Nephron (organoid): ENCODE results near the gene CST2.
A peak's percentile ranks its signal among the peaks of the same experiment; 100 is the strongest.
"Not testable (repeated sequence)": the region's sequence is repeated elsewhere in the genome, so short reads cannot be mapped to it uniquely, and the experiment has no call there.

Experiments
- H3K27ac Mint-ChIP-seq, 3 experiments: 2 replicates each; pipeline ENCODE4 v1.8.0; 2020; ENCODE audit warnings: mixed read lengths in 3 of 3, mild to moderate bottlenecking in 2 of 3, moderate library complexity in 1 of 3
- H3K27me3 Mint-ChIP-seq: 2 replicates; pipeline ENCODE4 v1.8.0; 2021; ENCODE audit warnings: low read depth, mild to moderate bottlenecking, moderate library complexity, mixed read lengths
- H3K36me3 Mint-ChIP-seq: 2 replicates; pipeline ENCODE4 v1.8.0; 2020; ENCODE audit warnings: low read depth, mixed read lengths
- H3K4me1 Mint-ChIP-seq: 2 replicates; pipeline ENCODE4 v1.8.0; 2020; ENCODE audit warnings: mixed read lengths
- H3K4me3 Mint-ChIP-seq, 3 experiments: 2 replicates each; pipeline ENCODE4 v1.8.0; 2020; ENCODE audit warnings: mild to moderate bottlenecking in 3 of 3, mixed read lengths in 3 of 3, moderate library complexity in 2 of 3
- H3K9me3 Mint-ChIP-seq: 2 replicates; pipeline ENCODE4 v1.8.0; 2020; ENCODE audit warnings: mixed read lengths
- CTCF ChIP-seq, 3 experiments: fragments of 200-600 bp; sonication (generic); IDR thresholded peaks; one replicate each; pipeline ENCODE4 v1.5.0; 2021; ENCODE audit warnings: antibody characterized with exemption in 3 of 3; ENCODE audit not compliant: unreplicated experiment in 3 of 3

CST2 gene

GRCh38 chr20:23869520-23869919 lies 43.0 kb upstream of the CST2 start:
- TF ChIP-seq CTCF (IDR thresholded peaks at IDR 0.05; ENCODE audit: unreplicated experiment in 3 of 3) = no peak
- Mint-ChIP-seq H3K36me3 (no peaks in the 10 kb centered on the region), H3K27ac (no peak overlapping the region), H3K9me3 (no peaks in the 10 kb centered on the region), H3K4me1 (no peaks in the 10 kb centered on the region), H3K27me3 (peaks cover 17% of the 10 kb centered on the region), H3K4me3 (no peak overlapping the region)

- Mint-ChIP-seq H3K27me3 (peaks cover 17% of the 10 kb centered on the region), H3K4me3 (no peak overlapping the region), H3K9me3 (no peaks in the 10 kb centered on the region), H3K27ac (no peak overlapping the region), H3K4me1 (no peaks in the 10 kb centered on the region), H3K36me3 (no peaks in the 10 kb centered on the region)
- TF ChIP-seq CTCF (IDR thresholded peaks at IDR 0.05; ENCODE audit: unreplicated experiment in 3 of 3) = no peak
Observed at GRCh38 chr20:23868321-23868720, 41.8 kb upstream of the CST2 start.

- Mint-ChIP-seq H3K4me3 (no peak overlapping the region), H3K4me1 (no peaks in the 10 kb centered on the region), H3K36me3 (no peaks in the 10 kb centered on the region), H3K27ac (no peak overlapping the region), H3K9me3 (no peaks in the 10 kb centered on the region), H3K27me3 (peaks cover 17% of the 10 kb centered on the region)
- TF ChIP-seq CTCF (IDR thresholded peaks at IDR 0.05; ENCODE audit: unreplicated experiment in 3 of 3) = no peak
Observed at GRCh38 chr20:23867152-23867776, 40.7 kb upstream of the CST2 start.

- H3K4me3 Mint-ChIP-seq = not testable (repeated sequence)
Observed at GRCh38 chr20:23860771-23861170, 34.2 kb upstream of the CST2 start.

GRCh38 chr20:23857962-23858595 lies 31.6 kb upstream of the CST2 start:
- Mint-ChIP-seq H3K36me3 (no peaks in the 10 kb centered on the region), H3K4me3 (no peak overlapping the region), H3K27ac (peak overlapping the region; percentile 39 to 77 (median 71)), H3K4me1 (peaks cover 5% of the 10 kb centered on the region), H3K27me3 (no peaks in the 10 kb centered on the region), H3K9me3 (no peaks in the 10 kb centered on the region)
- no peak for TF ChIP-seq CTCF (IDR thresholded peaks at IDR 0.05; ENCODE audit: unreplicated experiment in 3 of 3)

More at GRCh38 chr20:23860771-23861170, 34.2 kb upstream of the CST2 start:
- H3K27ac Mint-ChIP-seq, H3K27me3 Mint-ChIP-seq, H3K9me3 Mint-ChIP-seq, H3K36me3 Mint-ChIP-seq, H3K4me1 Mint-ChIP-seq: not testable (repeated sequence)

- Mint-ChIP-seq H3K4me1 (peaks cover 5% of the 10 kb centered on the region), H3K9me3 (no peaks in the 10 kb centered on the region), H3K4me3 (no peak overlapping the region), H3K36me3 (no peaks in the 10 kb centered on the region), H3K27me3 (no peaks in the 10 kb centered on the region), H3K27ac (no peak overlapping the region)
- TF ChIP-seq CTCF (IDR thresholded peaks at IDR 0.05; ENCODE audit: unreplicated experiment in 3 of 3) = no peak
Observed at GRCh38 chr20:23856736-23857135, 30.2 kb upstream of the CST2 start.
